GM12874 (cell line): ENCODE measurements around the gene THOC6.

Experiments
- TF ChIP-seq, protein P1 (sequence below): IDR thresholded peaks from 2 replicates; pipeline ENCODE4 v1.5.1; 2011; ENCODE audit warnings: low read depth, mild to moderate bottlenecking, control low read depth, low read length, moderate library complexity; ENCODE audit not compliant: insufficient read depth

The THOC6 gene

DNA sequence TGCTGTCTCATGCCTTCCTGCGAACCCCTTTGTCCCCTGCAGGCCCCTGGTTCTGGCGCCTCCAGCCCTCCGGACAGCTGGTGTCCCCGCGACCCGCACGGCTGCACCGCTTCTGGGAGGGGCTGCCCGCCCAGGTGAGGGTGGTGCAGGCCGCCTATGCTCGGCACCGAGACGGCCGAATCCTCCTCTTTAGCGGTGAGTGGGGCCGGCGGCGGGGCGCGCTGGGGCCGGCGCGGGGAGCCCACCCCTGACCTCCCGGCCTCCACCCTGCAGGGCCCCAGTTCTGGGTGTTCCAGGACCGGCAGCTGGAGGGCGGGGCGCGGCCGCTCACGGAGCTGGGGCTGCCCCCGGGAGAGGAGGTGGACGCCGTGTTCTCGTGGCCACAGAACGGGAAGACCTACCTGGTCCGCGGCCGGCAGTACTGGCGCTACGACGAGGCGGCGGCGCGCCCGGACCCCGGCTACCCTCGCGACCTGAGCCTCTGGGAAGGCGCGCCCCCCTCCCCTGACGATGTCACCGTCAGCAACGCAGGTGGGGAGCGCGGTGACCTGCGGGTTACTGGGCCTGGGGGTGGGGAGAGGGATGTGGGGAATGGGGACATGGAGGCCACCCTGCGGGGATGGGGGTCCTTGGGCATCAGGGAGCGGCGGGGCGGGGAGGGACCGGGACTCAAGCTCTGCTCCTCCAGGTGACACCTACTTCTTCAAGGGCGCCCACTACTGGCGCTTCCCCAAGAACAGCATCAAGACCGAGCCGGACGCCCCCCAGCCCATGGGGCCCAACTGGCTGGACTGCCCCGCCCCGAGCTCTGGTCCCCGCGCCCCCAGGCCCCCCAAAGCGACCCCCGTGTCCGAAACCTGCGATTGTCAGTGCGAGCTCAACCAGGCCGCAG lies 34.5 kb downstream of the THOC6 start:
- TF ChIP-seq, protein P1, sequence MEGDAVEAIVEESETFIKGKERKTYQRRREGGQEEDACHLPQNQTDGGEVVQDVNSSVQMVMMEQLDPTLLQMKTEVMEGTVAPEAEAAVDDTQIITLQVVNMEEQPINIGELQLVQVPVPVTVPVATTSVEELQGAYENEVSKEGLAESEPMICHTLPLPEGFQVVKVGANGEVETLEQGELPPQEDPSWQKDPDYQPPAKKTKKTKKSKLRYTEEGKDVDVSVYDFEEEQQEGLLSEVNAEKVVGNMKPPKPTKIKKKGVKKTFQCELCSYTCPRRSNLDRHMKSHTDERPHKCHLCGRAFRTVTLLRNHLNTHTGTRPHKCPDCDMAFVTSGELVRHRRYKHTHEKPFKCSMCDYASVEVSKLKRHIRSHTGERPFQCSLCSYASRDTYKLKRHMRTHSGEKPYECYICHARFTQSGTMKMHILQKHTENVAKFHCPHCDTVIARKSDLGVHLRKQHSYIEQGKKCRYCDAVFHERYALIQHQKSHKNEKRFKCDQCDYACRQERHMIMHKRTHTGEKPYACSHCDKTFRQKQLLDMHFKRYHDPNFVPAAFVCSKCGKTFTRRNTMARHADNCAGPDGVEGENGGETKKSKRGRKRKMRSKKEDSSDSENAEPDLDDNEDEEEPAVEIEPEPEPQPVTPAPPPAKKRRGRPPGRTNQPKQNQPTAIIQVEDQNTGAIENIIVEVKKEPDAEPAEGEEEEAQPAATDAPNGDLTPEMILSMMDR = peak; percentile 56

DNA sequence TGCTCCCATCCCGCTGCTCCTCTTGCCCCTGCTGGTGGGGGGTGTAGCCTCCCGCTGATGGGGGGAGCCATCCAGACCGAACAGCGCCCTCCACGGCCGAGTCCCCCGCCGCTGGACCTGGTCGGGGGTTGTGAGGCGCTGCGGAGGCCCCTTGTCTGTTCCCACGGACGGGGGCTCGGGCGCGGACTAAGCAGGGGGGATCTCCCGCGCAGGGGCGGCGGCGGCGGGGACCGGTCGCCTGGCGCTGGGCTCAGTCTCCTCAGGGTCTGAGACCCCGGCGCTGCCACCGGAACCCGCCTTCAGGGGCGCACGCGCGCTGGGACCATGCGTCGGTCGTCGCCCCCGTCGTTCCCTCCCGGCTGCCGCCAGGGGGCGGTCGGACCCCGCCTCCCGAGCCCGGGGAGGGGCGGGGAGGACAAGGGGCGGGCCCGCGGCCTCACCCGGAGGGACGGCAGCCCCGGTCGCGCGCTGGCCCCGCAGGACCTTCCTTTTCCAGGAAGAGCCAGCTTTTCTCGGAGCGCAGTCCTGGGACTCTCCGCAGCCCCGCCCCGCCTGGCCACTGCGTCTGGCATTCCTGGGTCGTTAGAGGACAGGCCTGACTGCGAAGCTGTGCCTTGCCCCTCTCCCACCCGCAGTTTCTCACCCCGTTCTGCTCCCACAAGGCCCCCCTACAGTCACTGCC lies 35.3 kb downstream of the THOC6 start:
- TF ChIP-seq, protein P1 = peak; percentile 90

DNA sequence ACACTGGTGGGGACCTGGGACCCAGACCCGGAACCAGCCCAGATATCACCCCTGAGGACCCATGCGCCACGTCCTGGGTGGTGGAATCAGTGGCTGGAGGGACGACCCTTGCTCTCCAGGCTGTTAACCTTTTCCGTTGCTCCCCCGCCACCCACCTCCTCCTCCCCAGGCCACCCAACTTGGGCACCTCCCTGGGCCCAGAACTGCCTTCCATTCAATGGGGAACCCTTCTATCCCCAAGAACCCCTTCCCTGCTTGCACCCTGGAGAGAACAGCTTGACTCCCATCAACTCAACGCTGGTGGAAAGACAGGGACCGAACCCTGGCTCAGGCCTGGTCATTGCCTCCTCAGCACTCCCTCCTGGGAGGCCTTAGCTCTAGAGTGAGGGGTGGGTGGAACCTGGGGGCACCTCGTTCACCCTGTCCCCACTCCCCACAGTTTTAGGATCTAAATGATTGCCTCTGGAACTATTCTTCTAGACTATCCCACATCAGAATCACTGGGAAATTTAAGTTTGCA lies 35.9 kb downstream of the THOC6 start:
- TF ChIP-seq, protein P1 = no peak

DNA sequence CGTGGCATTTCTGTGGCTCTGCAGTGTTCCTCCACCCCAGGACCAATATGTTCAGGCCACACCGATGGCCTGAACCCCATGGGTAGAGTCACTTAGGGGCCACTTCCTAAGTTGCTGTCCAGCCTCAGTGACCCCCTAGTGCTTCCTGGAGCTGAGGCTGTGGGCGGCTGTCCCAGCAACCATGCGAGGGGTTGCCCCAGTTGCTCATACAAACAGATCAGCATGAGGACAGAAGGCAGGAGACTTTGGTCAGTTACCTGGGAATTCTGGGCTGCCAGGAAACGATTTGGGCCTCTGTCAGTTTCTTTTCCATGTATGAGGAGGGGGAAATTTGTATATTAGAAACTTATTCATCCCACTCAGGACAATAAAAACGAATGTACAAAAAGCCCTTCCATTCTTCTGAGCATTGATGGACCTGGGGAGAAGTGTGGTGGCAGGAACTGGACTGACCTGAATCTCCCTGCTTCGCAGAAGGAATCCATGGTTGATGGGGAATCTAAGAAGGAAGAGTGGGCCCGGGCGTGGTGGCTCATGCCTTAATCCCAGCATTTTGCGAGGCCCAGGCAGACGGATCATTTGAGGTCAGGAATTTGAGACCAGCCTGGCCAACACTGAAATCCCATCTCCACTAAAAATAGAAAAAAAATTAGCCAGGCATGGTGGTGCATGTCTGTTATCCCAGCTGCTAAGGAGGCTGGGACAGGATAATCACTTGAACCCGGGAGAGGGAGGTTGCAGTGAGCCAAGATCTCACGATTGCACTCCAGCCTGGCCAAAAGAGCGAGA lies 36.7 kb downstream of the THOC6 start:
- TF ChIP-seq, protein P1 = no peak

DNA sequence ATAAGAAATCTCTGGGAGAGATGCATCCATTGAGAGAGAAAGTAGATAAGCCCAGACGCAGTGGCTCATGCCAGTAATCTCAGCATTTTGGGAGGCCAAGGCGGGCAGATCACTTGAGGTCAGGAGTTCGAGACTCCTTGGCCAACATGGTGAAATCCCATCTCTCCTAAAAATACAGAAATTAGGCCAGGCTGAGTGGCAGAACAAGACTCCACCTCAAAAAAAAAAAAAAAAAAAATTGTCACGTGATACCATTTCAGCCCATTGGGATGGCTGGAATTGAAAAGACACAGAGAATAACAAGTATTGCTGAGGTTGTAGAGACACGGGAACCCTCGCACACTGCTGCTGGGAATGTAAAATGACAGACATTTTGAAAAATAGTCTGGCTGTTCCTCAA lies 38.7 kb downstream of the THOC6 start:
- TF ChIP-seq, protein P1 = no peak

DNA sequence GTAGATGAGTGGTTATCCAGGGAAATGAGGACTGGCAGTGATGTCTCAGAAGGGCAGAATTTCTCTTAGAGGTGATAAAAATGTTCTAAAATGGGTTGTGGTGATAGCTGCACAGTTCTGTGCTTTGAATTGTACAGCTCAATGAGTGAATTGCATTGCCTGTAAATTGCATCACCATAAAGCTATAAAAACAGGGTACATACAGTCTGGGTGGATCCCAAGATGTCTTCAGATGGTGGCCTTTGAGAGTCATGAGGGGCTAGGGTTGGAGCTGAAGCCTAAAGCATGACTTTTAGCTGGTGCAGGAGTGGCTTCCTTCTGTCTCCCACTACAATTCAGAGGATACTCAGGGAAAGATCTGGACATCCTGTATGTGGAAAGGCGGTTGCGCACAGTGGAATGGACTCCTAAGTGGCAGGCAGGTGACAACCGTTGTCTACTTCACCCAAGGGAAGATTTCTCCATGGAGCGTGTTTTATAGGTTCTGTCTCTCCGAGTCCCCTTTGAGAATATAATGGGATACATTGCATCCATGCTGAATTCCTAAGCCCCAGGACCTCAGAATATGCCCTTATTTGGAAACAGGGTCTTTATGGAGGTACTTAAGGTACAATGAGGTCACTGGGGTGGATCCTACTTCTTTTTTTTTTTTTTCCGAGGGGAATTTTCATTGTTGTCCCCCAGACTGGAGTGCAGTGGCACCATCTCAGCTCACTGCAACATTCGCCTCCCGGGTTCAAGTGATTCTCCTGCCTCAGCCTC lies 40.0 kb downstream of the THOC6 start:
- TF ChIP-seq, protein P1 = no peak
